HEK293T (cell line): ENCODE data around the gene SLC35B2.

Experiments used
- CTCF ChIA-PET: fragments of 350-600 bp; formaldehyde crosslinking; extraction: SDS; loops from one replicate; lab custom pipeline; 2021; ENCODE audit warnings: antibody characterized with exemption, inconsistent platforms; lab: Yijun Ruan, JAX
- POLR2A ChIA-PET: fragments of 350-600 bp; formaldehyde crosslinking; extraction: SDS; loops from one replicate; lab custom pipeline; 2020; ENCODE audit warnings: antibody characterized with exemption, inconsistent platforms; lab: Yijun Ruan, JAX
- DNase-seq: peaks from one replicate; pipeline ENCODE4 v3.0.0; 2012; ENCODE audit warnings: mixed read lengths; ENCODE audit errors: extremely low spot score
- BHLHE40 ChIP-seq: fragments of 450-650 bp; IDR thresholded peaks from 2 replicates; pipeline ENCODE4 v1.6.1; 2016; ENCODE audit warnings: mild to moderate bottlenecking, moderate library complexity, borderline replicate concordance
- CTBP1 ChIP-seq: fragments of 450-650 bp; IDR thresholded peaks from 2 replicates; pipeline ENCODE4 v1.6.1; 2016; ENCODE audit warnings: borderline replicate concordance
- ELF4 ChIP-seq: fragments of 450-650 bp; IDR thresholded peaks from 2 replicates; pipeline ENCODE4 v1.6.1; 2017; ENCODE audit warnings: antibody characterized with exemption
- FOXA1 ChIP-seq: fragments of 450-650 bp; IDR thresholded peaks from 2 replicates; pipeline ENCODE4 v1.6.1; 2016; ENCODE audit warnings: mild to moderate bottlenecking
- FOXK2 ChIP-seq: fragments of 450-650 bp; IDR thresholded peaks from 2 replicates; pipeline ENCODE4 v1.6.1; 2016; ENCODE audit warnings: mild to moderate bottlenecking
- FOXM1 ChIP-seq: fragments of 450-650 bp; IDR thresholded peaks from 2 replicates; pipeline ENCODE4 v1.6.1; 2017; ENCODE audit warnings: mild to moderate bottlenecking, borderline replicate concordance
- HDGF ChIP-seq: fragments of 450-650 bp; IDR thresholded peaks from 2 replicates; pipeline ENCODE4 v1.6.1; 2017; ENCODE audit warnings: antibody characterized with exemption, borderline replicate concordance
- LEF1 ChIP-seq: fragments of 450-650 bp; IDR thresholded peaks from 2 replicates; pipeline ENCODE4 v1.6.1; 2017; ENCODE audit warnings: mild to moderate bottlenecking, borderline replicate concordance
- NFRKB ChIP-seq: fragments of 450-650 bp; IDR thresholded peaks from 2 replicates; pipeline ENCODE4 v1.6.1; 2016; ENCODE audit warnings: mild to moderate bottlenecking, moderate library complexity
- PKNOX1 ChIP-seq: fragments of 450-650 bp; IDR thresholded peaks from 2 replicates; pipeline ENCODE4 v1.6.1; 2016
- SP1 ChIP-seq: fragments of 450-650 bp; IDR thresholded peaks from 2 replicates; pipeline ENCODE4 v1.6.1; 2017
- SUZ12 ChIP-seq: fragments of 450-650 bp; IDR thresholded peaks from 2 replicates; pipeline ENCODE4 v1.6.1; 2016; ENCODE audit warnings: mild to moderate bottlenecking

SLC35B2 gene

GRCh38 chr6:44214307-44214706 lies 43.0 kb downstream of the SLC35B2 start:
- TF ChIP-seq BHLHE40 (no peak), FOXA1 (no peak), SUZ12 (no peak), ELF4 (no peak)
- DNase-seq = no peak
- ChIA-PET CTCF (interaction anchor here (0.7 to 1.3 kb wide), 4 partner anchors 9 to 152 kb away, joined by 3 to 4 read pairs (median 4); no protein-coding TSS in a partner anchor), POLR2A (interaction anchor here (0.9 to 2.1 kb wide), 2 partner anchors 10 to 33 kb away, joined by 5 to 8 read pairs; partner anchors contain the start of gene HSP90AB1)

- no peak for TF ChIP-seq LEF1
- TF ChIP-seq FOXK2 = no peak
- no peak for TF ChIP-seq FOXM1
- no peak for TF ChIP-seq NFRKB
- TF ChIP-seq HDGF = no peak
- no peak for TF ChIP-seq SUZ12
- CTCF ChIA-PET = interaction anchor here (1.1 kb wide), 1 partner anchor 23 kb away, joined by 3 read pairs; no protein-coding TSS in a partner anchor
- POLR2A ChIA-PET = no interaction called here
- no peak for DNase-seq
Observed at GRCh38 chr6:44211284-44211683, 46.0 kb downstream of the SLC35B2 start.

GRCh38 chr6:44207966-44208365 lies 49.4 kb downstream of the SLC35B2 start:
- no peak for TF ChIP-seq PKNOX1
- TF ChIP-seq SP1 = no peak
- no peak for TF ChIP-seq NFRKB
- TF ChIP-seq HDGF = no peak
- no peak for TF ChIP-seq BHLHE40
- no peak for TF ChIP-seq CTBP1
- no peak for TF ChIP-seq LEF1
- TF ChIP-seq SUZ12 = no peak
- TF ChIP-seq ELF4 = no peak
- TF ChIP-seq FOXA1 = no peak
- ChIA-PET CTCF (interaction anchor here (0.7 to 0.8 kb wide), 2 partner anchors 45 to 56 kb away, joined by 3 read pairs; no protein-coding TSS in a partner anchor), POLR2A (no interaction called here)
- DNase-seq = no peak
